Brain microvascular endothelial cell (primary cell): ENCODE measurements around the gene GBP6.
"Not testable (repeated sequence)": the region's sequence is repeated elsewhere in the genome, so short reads cannot be mapped to it uniquely, and the experiment has no call there.

ENCODE experiments used
- DNase-seq: peaks from one replicate; pipeline ENCODE4 v3.0.0-alpha.2; 2020
- H3K27ac ChIP-seq: fragments of 250-450 bp; sonication (Bioruptor Pico); 2 replicates; pipeline ENCODE4 v1.5.1; 2020; ENCODE audit warnings: mild to moderate bottlenecking, moderate library complexity
- H3K27me3 ChIP-seq: fragments of 250-450 bp; sonication (Bioruptor Pico); replicated peaks from 2 replicates; pipeline ENCODE4 v1.5.1; 2020; ENCODE audit warnings: mild to moderate bottlenecking
- H3K36me3 ChIP-seq: fragments of 250-450 bp; sonication (Bioruptor Pico); replicated peaks from 2 replicates; pipeline ENCODE4 v1.5.1; 2020; ENCODE audit warnings: mild to moderate bottlenecking
- H3K4me3 ChIP-seq: 2 replicates; pipeline ENCODE4 v1.5.1; 2011; ENCODE audit warnings: low read depth, mild to moderate bottlenecking, control low read depth, low read length, moderate library complexity
- in situ Hi-C: cut with HindIII; loops from 2 replicates; pipeline ENCODE4 v1.10.0; 2017; ENCODE audit warnings: low sequenced_read_pairs, low pct_ligation_motif_present
- TF ChIP-seq, protein P1 (sequence below): IDR thresholded peaks from 2 replicates; pipeline ENCODE4 v1.5.1; 2011; ENCODE audit warnings: low read depth, mild to moderate bottlenecking, moderate library complexity, low read length, control low read depth, inconsistent platforms; ENCODE audit errors: missing control alignments

The GBP6 gene

DNA sequence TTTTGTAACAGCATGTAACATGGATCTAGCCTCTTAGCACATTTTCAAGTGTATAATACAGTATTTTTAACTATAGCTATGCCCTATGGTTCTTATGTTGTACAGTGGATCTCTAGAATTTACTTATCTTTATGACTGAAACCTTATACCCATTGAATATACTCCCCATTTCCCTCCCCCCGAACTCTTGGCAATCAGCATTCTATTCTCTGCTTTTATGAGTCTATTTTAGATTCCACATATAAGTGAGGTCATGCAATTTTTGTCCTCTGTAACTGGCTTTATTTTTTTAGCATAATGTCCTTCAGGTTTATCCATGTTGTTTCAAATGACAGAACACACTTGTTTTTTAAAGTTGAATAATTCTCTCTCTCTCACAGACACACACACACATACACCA lies 3.1 kb upstream of the GBP6 start:
- H3K4me3 ChIP-seq, result no peak overlapping the region
- no peak overlapping the region for H3K27ac ChIP-seq
- no peak for DNase-seq
- no peaks in the 10 kb centered on the region for H3K36me3 ChIP-seq
- in situ Hi-C loops, result no loop called here
- TF ChIP-seq, protein P1, sequence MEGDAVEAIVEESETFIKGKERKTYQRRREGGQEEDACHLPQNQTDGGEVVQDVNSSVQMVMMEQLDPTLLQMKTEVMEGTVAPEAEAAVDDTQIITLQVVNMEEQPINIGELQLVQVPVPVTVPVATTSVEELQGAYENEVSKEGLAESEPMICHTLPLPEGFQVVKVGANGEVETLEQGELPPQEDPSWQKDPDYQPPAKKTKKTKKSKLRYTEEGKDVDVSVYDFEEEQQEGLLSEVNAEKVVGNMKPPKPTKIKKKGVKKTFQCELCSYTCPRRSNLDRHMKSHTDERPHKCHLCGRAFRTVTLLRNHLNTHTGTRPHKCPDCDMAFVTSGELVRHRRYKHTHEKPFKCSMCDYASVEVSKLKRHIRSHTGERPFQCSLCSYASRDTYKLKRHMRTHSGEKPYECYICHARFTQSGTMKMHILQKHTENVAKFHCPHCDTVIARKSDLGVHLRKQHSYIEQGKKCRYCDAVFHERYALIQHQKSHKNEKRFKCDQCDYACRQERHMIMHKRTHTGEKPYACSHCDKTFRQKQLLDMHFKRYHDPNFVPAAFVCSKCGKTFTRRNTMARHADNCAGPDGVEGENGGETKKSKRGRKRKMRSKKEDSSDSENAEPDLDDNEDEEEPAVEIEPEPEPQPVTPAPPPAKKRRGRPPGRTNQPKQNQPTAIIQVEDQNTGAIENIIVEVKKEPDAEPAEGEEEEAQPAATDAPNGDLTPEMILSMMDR, result no peak
- no peaks in the 10 kb centered on the region for H3K27me3 ChIP-seq

- H3K27ac ChIP-seq, result no peak overlapping the region
- no peaks in the 10 kb centered on the region for H3K27me3 ChIP-seq
- in situ Hi-C loops, result no loop called here
- no peak overlapping the region for H3K4me3 ChIP-seq
- no peak for DNase-seq
- no peaks in the 10 kb centered on the region for H3K36me3 ChIP-seq
- TF ChIP-seq, protein P1, result no peak
Measured at GRCh38 chr1:89361681-89362080, 2.2 kb upstream of the GBP6 start.

DNA sequence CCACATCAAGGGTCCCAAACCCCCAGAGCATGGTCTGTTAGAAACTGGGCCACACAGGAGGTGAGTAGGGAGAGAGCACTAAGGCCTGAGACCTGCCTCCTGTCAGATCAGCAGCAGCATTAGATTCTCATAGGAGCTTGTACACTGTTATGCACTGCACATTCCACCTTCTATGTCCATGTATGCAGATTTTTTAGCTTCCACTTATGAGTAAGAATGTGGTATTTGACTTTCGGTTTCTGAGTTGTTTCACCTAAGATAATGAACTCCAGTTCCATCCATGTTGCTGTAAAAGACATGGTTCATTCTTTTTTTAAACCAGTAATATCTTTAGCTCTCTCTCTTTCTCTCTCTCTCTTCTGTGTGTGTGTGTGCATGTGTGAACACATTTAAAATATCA lies 663 bp upstream of the GBP6 start:
- in situ Hi-C loops, result no loop called here
- TF ChIP-seq, protein P1, result no peak
- Histone ChIP-seq H3K27me3 (no peaks in the 10 kb centered on the region), H3K27ac (no peak overlapping the region), H3K4me3 (no peak overlapping the region), H3K36me3 (no peaks in the 10 kb centered on the region)
- DNase-seq, result no peak

- H3K4me3 ChIP-seq, result no peak overlapping the region
- H3K27me3 ChIP-seq, result no peaks in the 10 kb centered on the region
- in situ Hi-C loops, result no loop called here
- no peak for DNase-seq
- no peak overlapping the region for H3K27ac ChIP-seq
- no peaks in the 10 kb centered on the region for H3K36me3 ChIP-seq
- TF ChIP-seq, protein P1, result no peak
Measured at GRCh38 chr1:89364954-89365550, 1.2 kb downstream of the GBP6 start.

- Histone ChIP-seq H3K27ac (no peak overlapping the region), H3K36me3 (no peaks in the 10 kb centered on the region)
Measured at GRCh38 chr1:89367221-89367620, 3.4 kb downstream of the GBP6 start.

GRCh38 chr1:89369331-89369730 lies 5.5 kb downstream of the GBP6 start:
- TF ChIP-seq, protein P1, result no peak
- in situ Hi-C loops, result no loop called here
- no peaks in the 10 kb centered on the region for H3K27me3 ChIP-seq
- no peak overlapping the region for H3K27ac ChIP-seq
- H3K36me3 ChIP-seq, result no peaks in the 10 kb centered on the region
- H3K4me3 ChIP-seq, result no peak overlapping the region
- DNase-seq, result no peak

More at GRCh38 chr1:89367221-89367620, 3.4 kb downstream of the GBP6 start:
- DNase-seq, result no peak
- in situ Hi-C loops, result no loop called here
- H3K27me3 ChIP-seq, result no peaks in the 10 kb centered on the region
- H3K4me3 ChIP-seq, result no peak overlapping the region
- TF ChIP-seq, protein P1, result no peak

GRCh38 chr1:89373810-89374209 lies 10.0 kb downstream of the GBP6 start:
- in situ Hi-C loops, H3K36me3 ChIP-seq, H3K27me3 ChIP-seq, H3K4me3 ChIP-seq, H3K27ac ChIP-seq, DNase-seq: not testable (repeated sequence)
